Activated CD4-positive, alpha-beta T cell treated with anti-CD3 and anti-CD28 coated beads for 4 hours (primary cell): ENCODE data around the gene DCAF11.
A peak's percentile ranks its signal among the peaks of the same experiment; 100 is the strongest.

Experiments
- DNase-seq, 2 donors: peaks; one replicate each; pipeline ENCODE4 v3.0.0-alpha.2; 2020

The DCAF11 gene

DNA sequence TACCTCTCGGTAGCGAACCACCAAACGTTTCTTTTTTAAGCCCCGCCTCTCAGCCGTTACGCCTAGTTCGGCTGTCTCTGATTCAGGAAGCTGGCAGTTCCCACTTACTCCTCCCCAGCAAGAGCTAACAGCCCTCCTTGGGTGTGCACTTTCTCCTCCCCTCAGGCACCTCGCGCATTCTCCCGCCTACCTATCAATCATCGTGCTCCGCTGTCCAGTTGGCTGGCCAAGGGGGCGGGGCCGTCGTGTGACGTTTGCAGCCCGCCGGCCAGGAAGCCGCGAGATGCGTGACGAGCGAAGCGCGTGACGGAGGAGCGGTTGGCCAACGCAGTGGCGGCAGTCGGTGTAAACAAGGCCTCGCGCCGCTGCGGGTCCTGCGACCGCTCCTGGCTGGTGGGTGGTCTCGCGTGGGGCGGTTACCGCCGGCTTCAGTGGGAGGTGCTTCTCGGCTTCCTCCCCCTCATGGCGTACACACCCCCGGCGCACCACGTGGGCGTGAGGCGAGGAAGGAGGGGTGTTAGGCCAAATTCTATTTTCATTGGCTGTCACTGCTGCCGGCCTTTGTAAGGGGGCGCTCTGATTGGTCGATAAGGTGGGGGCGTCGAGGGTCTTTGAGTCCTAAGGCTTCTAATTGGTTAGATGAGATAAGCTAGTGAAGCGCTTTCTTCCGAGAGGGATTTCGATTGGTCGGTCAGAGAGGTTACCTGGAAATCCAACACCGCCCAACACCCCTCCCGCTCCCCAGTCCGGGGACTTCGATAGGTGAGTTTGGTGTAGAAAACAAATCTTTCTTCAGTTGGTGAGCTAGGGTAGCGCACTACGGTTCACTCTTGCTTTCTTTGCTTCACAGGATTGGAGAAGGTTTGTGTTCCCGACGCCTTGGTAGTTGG lies at the start of gene DCAF11, which contains the start of gene NRL:
Gene DCAF11 (plus strand): TSS at position 246 of the 890 bp plus-strand sequence. CDS start 818 bp downstream, outside the sequence.
Gene NRL (minus strand): TSS at position 418 of the 890 bp plus-strand sequence. CDS start 32,101 bp downstream, outside the sequence.
- peak; percentile 99 for DNase-seq

DNA sequence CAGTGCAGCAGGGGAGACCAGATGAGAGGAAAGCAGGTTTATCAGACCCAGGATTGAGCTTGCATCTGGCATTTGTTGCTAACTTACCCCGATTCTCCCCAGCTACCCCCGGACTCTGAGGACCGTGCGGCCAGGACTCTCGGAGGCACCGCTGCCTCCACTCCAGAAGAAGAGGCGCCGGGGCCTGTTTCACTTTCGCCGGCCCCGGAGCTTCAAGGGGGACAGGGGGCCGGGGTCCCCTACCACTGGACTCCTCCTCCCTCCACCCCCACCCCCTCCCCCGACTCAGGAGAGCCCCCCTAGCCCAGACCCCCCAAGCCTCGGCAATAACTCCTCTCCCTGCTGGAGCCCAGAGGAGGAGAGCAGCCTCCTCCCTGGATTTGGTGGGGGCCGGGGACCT lies 49.7 kb upstream of the DCAF11 start:
- DNase-seq = no peak

DNA sequence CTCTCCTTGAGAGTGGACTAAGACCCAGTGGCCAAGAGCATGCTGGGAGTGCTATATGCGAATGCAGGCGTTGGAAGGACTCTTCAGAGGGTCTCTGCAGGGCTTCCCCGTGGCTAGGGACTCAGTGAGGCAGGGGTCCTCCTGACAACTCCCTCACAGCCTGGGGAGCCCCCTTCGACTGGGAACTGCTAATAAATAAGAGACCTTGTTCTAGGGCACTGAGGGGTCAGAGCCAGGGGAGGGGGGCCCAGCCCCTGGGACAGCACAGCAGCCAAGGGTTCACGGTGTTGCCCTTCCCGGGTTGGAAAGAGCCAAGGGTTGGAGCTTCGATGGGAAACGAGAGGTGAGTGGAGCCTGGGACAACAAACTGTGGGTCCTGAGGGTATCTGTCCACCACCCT lies 49.2 kb upstream of the DCAF11 start:
- DNase-seq = no peak

DNA sequence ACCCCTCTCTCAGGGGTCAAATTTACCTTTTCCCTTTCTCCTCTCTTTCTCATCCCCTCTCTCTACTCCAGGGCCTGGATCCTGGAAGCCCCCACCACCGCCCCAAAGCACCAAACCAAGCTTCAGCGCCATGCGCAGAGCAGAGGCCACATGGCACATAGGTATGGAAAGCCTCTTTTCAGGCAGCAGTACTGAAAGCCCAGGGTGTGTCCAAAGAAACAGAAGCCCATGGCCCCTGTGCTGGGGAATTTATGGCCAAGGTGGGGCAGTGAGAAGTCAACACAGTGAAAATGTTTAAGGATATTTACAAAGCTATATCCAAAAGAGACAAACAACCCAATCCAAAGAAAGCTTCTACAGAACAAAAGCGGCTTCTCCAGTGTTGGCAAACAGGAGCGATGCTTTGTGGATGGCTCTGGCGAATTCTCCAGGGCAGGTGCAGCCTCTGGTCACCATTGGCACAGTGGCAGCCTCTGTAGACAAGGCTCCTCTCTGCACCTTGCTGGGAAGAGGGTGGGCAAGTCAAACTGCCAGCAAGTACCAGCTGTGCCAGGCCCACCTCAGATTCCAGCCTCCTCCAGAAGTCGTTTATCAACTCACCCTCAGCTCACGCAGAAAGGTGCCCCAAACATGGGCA lies 48.0 kb upstream of the DCAF11 start:
- no peak for DNase-seq

DNA sequence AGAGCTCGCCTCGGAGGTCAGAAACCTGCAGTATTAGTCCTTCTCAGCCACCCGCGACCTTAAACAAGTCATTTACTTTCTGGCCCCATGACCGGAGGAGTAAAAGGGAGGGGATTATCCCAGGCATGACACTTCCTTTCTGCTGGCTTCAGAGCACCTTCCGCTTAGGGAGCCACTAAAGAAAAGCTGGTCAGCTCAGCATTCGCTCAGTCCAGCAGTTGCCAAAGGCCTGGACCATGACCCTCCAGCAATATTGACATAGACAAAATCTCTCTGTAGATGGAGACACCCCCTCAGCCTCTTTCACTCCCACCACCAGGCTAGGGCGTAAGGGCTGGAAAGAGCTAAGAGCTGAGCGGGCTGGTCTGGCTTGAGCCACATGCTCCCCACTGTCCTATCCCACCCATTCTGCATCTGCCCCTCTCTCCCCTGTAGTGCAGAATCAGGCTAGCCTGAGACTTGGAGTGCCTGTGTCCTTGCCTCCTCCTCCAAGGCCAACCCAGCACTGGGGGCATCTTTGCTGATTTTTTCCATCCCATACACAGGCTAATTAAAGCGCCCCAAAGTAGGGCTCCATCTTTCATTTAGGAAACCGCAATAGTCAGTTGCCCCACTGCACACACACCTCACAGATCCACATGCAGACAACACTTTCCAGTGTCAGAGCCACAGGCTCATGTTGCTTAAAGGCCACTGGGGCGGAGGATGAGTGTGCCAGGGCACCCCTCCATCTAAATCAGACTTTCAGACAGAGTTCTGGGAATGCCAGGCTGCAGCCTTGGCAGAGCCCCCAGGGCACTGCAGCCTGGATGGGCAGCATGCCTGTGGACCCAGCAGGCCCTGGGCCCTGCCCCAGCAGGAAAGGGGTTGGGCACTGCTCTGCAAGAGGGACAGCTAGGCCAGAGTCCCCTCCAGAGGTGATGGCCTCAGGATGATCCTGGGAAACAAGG lies 47.2 kb upstream of the DCAF11 start:
- DNase-seq = no peak

DNA sequence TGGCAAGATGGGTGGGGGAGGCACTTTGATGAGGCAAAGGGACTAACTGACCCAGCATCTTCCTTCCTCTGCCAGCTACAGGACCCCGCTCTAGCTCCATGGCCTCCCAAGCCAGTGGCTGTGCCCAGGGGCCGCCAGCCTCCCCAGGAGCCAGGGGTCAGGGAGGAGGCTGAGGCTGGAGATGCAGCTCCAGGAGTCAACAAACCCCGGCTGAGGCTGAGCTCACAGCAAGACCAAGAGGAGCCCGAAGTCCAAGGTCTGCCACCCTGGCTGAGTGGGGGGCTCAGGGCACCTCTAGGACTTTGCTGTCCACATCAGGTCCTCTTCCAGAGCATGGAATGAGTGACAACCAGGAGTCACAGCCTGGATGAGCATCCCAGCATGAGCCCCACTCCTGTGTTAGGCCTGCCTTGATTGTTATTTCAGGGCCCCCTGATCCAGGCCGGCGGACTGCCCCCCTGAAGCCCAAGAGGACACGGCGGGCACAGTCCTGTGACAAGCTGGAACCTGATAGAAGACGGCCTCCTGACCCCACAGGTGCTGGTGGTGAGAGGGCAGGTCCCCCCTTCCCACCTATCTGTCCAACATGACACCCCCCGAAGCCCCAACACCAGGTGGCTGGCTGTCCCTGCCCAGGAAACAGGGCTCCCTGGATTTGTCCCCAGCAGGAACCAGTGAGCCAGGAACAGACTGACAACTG lies 45.7 kb upstream of the DCAF11 start:
- no peak for DNase-seq

DNA sequence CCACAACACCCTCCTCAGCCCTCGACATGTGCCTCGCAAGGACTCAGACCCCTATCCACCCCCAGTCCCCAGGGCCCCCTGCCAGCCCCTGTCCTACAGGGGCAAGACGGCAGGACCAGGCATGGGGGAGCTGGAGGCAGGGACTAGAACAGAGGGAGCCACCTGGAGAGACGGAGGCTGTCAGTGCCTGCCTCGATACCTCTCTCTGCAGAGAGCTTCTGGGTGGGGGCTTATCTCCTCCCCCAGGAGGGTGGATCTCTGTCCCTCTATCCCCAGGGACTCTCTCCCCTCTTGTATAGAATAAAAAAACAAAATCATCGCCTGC lies 45.2 kb upstream of the DCAF11 start:
- no peak for DNase-seq

DNA sequence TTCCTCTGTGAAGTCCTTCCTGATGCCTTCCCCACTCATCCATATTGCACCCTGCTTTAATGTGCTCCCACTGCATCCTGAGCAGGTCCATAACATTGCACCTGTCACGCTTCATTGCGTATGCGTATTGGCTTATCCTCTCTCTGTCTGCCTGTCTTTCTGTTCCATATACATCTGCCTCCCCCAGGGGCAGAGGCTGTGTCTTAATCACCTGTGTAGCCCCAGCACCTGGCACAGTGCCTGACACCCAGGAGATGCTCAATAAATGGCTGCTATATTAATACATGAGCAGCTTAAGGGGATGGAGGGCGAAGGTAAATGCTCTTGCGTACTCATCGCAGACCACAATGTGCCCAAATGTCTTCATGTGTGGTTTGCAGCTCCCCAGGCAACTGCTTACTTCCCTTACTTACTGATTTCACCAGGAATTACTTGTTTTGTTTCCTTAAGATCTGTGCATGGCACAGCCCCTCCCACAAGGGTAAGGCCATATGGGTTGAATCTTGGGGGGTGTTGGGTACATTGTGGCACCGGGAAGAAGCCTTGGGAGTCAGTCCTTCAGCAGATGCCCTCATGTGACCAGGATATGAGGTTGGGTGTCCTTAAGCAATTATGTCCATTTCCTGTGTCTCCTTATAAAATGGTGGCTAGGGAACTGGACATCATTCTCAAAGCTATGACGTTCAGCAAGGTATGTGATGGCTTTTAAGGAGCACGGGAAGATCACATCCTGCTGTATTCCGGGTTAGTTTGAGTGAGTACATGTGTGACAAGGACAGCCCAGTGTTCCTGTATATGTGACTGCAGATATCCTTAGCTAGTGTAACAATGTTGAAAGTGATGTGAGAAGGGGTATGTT lies 44.1 kb upstream of the DCAF11 start:
- DNase-seq = no peak

DNA sequence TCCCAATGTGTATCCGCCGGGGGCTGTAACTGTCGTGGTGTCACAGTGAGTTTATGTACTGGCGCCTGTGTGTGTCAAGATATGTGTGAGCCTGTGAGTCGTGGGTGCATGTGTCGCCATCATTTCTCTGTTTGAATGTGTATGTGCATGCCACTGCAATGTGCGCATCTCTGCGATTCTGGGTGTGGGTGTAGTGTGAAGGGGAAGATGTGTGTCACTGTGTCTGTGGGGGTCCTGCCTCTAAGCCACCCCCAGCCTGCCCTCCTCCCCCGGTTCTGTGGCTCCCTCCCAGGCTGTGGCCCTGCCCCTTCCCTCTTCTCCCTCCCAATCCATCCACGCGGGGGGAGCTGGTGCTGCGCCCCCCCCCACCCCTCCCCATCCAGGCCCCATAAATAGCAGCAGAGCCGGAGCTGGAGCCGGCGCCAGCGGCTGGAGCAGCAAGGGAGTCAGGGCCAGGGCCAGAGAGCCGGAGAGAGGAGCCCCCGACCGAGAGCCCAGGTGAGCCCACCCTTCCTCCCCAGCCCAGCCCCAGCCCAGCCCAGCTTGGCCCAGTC lies 43.4 kb upstream of the DCAF11 start, which contains the start of gene CPNE6:
Gene CPNE6 (plus strand): TSS at position 419 of the 554 bp plus-strand sequence. CDS start 1,375 bp downstream, outside the sequence.
- no peak for DNase-seq

DNA sequence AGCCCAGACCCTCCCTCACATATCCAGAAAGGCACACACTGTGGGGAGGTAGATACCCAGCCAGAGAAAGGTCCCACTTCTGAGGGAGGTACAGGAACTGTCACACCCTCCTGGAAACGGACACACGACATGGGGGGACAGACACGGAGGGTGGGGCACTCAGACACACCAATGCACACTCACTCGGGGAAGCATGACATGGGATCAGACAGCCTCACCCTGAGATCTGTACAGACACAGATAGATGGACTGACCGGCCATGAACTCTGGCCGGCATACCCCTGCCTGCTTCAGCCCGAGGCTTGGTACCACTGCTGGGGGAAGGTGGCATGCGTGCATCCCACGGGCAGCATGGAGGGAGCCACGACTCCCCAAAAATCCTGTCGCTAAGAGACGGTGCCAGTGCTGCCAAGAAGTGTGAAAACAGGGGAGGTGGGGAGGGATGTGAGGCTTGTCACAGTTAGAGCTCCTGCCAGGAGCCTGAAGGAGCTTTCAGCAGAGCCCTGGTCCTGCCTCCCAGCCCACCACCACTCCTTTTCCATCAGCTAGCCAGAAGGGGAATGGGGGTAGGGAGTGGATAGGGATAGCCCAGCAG lies 42.6 kb upstream of the DCAF11 start:
- DNase-seq = no peak

DNA sequence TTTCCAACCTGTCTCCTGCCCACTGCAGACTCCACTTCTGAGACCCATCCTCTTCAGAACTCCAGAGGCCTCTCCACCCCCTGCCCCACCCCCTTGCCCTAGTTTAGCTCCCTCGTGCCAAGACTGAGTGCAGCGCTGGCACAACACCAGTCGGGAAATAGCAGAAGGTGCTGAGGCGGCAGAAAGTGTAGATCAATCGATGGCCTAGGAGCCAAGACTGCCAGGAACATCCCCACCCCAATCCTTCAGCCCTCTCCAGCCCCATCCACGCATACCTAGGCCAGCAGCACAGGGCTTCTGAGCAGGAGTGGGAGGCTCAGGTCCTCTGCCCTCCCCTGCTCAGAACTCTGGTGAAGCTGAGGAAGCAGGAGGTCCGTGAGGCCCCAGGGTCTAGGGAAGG lies 42.1 kb upstream of the DCAF11 start:
- DNase-seq = no peak

DNA sequence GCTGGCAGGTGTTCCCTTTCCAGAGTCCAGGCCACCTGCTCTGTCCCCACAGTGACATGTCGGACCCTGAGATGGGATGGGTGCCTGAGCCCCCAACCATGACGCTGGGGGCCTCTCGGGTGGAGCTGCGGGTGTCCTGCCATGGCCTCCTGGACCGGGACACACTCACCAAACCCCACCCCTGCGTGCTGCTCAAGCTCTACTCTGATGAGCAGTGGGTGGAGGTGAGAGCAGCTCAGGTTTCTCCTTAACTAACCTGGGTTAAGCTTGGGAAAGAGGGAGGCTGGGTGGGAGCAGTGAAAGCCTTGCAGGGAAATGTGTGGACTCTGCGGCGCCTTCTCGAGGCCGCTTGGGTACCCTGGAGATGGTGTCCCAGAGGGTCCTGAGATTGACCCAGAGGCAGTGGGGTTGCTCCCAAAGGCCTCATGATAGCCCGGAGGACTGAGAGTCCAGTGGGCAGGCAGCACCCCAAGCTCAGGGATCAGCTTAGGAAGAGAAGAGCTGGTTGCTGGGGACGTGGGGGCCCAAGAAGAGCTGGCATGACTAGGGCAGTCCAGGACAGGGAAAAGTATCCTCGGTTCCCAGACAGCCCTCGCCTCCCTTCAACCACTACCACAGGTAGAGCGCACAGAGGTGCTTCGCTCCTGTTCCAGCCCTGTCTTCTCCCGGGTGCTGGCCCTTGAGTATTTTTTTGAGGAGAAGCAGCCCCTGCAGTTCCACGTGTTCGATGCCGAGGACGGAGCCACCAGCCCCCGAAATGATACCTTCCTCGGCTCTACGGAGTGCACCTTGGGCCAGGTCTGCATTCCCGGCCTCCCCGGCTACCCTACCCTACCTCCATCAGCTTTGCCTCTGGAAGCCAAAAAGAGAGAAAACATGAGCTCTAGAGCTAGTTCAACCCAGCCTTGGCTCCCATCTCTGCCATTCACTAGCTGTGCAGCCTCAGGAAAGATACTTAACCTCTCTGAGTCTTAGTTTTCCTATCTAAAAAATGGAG lies 41.4 kb upstream of the DCAF11 start:
- no peak for DNase-seq

DNA sequence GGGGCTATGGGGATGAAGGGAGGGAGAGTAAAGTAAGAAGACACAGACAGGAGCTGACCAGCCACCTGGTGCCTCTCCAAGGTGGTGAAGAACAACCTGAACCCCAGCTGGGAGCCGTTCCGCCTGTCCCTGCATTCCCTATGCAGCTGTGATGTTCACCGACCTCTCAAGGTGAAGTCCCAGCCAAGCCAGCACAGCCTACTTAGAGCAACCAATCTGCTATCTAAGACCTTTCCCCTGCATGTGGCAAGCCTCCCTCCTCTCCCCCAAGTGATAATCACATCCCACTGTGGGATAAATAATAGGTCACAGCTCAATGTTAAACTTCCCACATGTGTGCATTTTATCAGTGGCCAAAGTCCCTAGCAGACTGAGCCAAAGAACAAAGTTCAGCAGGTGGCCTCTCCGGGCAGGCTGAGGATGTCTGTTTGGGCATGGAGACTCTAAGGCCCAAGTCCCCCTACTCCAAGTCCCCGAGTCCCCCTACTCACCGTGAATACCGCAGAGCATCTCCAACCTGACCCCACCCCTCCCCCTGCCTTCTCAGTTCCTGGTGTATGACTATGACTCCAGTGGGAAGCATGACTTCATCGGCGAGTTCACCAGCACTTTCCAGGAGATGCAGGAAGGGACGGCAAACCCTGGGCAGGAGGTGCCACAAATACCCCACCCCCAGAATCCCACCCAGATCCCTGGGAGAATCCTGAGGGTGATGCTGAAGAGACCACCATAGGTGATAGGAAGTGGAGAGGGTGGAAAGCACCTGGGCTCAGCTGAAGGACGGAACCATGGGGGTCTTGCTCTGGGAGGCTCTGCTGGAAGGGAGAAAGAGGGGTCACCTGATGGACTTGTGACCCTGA lies 39.7 kb upstream of the DCAF11 start:
- no peak for DNase-seq

DNA sequence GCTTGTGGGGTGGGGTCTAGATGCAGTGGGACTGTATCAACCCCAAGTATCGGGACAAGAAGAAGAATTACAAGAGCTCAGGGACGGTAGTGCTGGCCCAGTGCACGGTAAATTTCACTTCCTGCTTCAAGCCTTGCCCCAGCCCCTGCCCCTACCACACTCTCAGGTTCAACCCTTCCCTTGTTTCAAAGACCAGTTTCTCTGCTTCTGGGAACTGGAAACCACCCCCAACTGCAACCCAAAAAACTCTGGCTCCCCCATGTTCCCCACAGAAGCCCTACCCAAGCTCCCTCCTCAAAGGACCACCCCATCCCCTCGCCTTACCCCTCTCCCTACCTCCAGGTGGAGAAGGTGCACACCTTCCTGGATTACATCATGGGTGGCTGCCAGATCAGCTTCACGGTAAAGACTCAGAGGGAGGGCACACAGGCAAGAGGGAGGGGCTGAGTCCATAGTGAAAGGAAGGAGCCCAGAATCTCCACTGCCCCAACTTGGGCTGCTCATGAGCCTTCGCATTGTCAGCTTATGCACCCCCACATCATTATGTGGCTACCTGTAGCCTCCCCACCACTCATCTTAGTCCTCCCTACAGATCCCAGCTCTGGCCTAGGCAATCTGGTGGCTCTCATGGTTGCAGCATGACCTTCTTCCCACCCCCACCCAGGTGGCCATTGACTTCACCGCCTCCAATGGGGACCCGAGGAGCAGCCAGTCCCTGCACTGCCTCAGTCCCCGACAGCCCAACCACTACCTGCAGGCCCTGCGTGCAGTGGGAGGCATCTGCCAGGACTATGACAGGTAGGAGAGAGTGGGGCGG lies 38.9 kb upstream of the DCAF11 start:
- no peak for DNase-seq

DNA sequence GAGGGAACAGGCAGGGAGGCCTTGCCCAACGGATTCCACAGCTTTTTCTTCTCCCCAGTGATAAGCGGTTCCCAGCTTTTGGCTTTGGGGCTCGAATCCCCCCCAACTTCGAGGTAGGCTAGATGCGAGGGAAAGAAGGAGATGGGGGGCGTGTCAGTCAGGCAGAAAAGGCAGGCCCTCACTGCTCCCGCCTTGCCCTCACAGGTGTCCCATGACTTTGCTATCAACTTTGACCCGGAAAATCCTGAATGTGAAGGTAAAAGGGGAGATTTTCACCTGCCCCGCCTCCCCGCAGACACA lies 38.3 kb upstream of the DCAF11 start:
- no peak for DNase-seq

DNA sequence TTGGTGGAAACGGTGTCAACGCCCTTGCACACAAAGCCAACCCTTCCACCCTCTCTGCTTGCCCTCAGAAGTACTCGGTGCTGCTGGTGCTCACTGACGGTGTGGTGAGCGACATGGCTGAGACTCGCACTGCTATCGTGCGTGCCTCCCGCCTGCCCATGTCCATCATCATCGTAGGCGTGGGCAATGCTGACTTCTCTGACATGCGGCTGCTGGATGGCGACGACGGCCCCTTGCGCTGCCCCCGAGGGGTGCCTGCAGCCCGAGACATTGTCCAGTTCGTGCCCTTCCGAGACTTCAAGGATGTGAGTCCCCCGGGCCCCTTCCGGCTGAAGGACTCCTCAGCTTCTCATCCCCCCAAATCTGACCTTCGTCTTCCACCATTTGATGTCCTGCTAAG lies 37.5 kb upstream of the DCAF11 start:
- DNase-seq = no peak

DNA sequence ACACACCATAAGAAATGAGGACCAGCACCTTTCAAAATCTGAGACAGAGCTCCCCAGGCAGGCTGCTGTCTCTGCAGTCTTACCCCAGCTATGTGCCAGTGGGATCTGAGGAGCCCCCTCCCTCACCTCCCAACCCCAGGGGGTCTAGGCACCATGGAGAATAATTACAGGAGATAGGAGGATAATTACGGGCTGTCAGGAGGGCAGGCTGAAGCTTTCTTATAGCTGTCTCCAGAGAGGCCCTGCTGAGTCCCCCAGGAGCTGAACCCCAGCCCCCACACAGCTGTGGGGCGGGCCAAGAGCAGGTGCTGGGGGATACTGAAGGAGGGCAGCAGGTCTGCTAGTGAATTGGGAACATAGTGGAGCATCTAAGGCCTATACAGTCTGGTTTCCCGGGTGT lies 36.4 kb upstream of the DCAF11 start:
- DNase-seq = no peak
